ENCODE results near the gene IL11.
"Not testable (repeated sequence)": the region's sequence is repeated elsewhere in the genome, so short reads cannot be mapped to it uniquely, and the experiment has no call there.

IL11 gene

DNA sequence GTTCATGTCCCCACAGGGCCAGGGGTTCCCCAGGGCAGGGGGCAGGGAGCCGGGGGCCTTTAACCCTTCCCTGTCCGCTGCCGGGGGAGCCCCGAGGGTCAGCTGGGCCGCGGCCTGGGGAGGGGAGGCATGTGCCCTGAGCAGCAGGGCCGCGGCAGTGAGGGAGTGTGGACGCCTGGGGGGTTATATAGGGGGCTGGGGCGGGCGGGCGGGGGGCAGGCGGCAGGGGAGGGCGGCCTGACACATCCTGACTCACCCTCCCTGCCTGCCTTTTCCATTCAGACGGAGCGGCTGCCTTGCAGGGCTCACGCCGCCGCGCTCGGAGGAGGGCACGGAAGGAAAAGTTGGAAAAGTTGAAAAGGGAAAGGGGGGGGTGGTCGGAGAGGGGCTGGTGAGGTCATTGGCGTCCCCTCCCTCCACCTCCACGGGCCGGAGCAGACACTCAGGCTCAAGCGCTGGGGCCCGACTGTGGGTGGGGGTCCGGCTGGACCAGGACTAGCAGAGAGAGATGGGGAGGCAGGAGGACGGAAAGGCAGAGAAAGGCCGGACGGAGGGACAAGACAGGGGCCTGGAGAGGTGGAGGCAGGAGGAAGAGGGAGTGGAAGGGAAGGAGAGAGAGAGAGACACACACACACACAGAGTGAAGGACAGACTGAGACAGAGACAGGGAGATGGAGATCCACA lies at the start of gene IL11:
IL11 (minus strand) TSS at position 159 of the 684 bp plus-strand sequence; CDS start at position 6, 153 bp downstream.
- DNase-seq (ENCODE audit: low read depth in 2 of 3, low spot score in 2 of 3), result no peak

DNA sequence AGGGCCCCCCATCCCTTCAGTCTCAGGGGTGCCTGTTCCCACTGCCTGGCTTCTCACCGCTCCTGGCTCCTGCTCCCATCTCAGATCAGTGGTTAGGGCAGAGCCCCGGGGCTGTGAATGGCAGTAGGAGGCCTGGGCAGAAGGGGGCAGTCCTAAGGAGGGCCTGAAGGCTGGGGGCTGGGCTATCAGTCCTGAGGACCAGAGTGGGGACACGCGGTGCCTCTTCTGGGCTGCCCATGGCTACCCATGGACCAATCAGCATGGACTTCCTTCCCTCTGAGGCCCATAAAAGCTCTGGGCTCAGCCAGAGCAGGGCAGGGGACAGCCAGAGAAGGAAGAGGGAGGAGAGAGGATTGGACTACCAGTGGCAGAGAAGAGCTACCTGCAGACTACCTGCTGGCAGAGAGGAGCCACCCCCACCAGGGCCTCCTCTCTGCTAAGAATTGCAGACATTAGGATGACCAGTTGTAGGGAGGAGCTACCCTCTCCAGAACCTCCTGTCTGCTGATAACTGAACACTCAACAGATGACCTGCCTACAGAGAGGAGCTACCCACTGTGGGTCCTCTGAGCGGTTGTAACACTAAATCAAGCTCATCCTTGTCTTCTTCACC lies 49.5 kb upstream of the IL11 start:
- no peak for DNase-seq (ENCODE audit: low read depth in 2 of 3, low spot score in 2 of 3)

- no peak for DNase-seq (ENCODE audit: low read depth in 2 of 3, low spot score in 2 of 3)
Observed at GRCh38 chr19:55419103-55419502, 48.8 kb upstream of the IL11 start.

GRCh38 chr19:55418185-55418584 lies 47.9 kb upstream of the IL11 start:
- DNase-seq (ENCODE audit: low read depth in 2 of 3, low spot score in 2 of 3), result no peak

GRCh38 chr19:55410168-55410567 lies 39.9 kb upstream of the IL11 start:
- DNase-seq (ENCODE audit: low read depth in 2 of 3, low spot score in 2 of 3), result no peak

GRCh38 chr19:55409179-55409578 lies 38.9 kb upstream of the IL11 start:
- not testable (repeated sequence) for DNase-seq (ENCODE audit: low read depth in 2 of 3, low spot score in 2 of 3)

DNA sequence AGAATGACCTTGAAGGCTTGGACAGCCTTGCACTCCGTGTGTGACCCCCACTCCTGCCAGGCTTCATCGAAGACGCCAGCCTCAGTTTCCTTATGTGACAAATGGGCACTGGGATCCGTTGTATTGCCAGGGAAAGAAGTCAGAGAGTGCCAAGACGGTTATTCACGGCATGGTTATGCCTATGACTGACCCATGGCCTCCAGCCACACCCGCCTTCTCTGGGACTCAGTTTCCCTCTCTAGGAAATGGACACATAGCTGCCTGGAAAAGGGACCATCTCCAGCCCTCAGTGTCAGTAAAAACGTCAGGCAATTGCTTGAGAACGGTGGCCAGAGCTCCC lies 38.2 kb upstream of the IL11 start:
- DNase-seq (ENCODE audit: low read depth in 2 of 3, low spot score in 2 of 3), result no peak

- peak; percentile 87 to 94 (median 93) for DNase-seq (ENCODE audit: low read depth in 2 of 3, low spot score in 2 of 3)
Observed at GRCh38 chr19:55407800-55408532, 37.7 kb upstream of the IL11 start.

GRCh38 chr19:55407550-55407799 lies 37.2 kb upstream of the IL11 start, which contains the start of gene UBE2S:
UBE2S (minus strand) TSS chr19:55407788; CDS start chr19:55407589, 199 bp downstream.
- not testable (repeated sequence) for DNase-seq (ENCODE audit: low read depth in 2 of 3, low spot score in 2 of 3)

DNA sequence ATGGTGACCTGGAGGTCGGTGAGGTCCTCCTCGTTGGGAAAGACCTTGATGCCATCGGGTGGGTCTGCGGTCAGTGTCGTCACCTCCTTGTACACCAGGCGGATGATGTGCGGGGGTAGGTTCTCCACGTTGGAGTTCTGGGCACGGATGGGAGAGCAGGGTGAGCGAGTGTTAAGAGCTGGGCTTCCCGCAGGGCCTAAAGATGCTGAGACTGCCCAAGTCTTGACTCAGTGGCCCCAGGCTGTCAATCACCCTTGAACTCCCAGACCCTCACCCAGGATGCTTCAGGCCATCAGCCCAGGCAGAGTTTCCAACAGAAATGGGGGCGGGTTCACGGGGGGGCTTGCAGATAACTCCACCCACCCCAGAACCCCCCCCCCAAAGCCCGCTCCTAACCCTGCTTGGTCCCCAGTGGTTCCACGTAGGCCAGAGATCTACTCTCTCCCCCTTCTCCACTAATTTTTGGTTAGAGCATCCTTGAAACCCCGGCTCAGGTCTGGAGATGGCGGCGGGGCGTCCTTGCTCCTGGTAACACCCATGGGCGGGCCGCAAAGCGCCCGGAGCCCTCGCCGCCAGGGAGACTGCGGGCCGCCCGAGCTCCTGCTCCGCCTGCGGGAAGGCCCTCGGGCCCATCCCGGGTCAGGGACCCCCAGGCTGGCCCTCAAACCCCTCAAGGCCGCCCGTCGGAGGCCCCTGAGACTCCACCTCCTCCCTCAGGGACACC lies 36.7 kb upstream of the IL11 start:
- no peak for DNase-seq (ENCODE audit: low read depth in 2 of 3, low spot score in 2 of 3)

DNA sequence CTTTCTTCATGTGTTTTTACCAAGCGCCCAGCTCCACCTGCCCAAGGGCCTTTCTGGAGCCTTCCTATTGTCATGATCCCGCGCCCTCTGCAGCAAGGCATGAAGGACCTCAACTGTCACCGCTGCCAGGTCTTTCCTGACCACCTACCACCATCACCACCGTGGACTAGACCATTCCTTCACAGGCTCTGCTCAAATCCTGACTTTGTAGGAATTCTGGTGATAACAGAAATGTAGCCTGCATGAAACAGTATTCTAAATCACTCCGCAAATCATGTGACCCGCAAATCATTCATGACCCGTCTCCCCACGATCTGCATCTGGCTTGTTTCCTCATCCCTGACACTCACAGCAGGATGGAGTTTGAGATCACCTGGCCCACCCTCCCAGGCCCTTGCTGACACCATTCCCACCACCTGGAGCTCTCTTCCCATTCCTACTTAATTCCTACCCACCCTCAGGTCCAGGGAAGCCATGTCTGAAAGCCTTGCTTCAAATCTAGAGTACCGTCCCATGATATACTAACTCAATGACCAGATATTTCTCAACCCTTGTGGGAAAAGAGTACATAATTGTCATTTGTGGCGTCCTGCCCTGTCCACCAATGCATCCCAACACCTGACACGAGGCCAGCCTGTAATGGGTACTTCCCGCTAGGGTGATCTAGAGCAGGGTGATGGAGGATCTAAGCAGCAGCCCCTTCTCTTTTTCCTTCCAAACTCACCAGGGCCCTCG lies 36.0 kb upstream of the IL11 start:
- DNase-seq (ENCODE audit: low read depth in 2 of 3, low spot score in 2 of 3), result no peak

DNA sequence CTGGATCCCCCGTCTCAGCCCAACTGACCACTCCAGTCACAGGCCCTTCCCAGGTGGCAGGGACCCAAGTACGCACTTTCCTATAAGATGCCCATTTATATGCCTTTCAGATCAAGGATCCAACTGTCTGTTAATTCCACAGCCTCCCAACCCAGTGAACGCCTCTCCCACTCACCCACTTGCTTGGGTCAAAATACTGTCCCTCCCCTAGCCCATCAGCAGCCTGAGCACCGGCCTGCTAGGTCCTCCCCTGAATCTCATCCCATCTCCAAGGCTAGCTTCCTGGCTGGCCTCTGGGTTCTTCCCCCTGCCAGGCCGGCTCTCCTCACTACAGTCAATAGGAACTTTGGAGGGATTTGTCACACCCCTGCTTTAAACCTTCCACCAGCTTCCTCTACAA lies 35.4 kb upstream of the IL11 start:
- no peak for DNase-seq (ENCODE audit: low read depth in 2 of 3, low spot score in 2 of 3)

DNA sequence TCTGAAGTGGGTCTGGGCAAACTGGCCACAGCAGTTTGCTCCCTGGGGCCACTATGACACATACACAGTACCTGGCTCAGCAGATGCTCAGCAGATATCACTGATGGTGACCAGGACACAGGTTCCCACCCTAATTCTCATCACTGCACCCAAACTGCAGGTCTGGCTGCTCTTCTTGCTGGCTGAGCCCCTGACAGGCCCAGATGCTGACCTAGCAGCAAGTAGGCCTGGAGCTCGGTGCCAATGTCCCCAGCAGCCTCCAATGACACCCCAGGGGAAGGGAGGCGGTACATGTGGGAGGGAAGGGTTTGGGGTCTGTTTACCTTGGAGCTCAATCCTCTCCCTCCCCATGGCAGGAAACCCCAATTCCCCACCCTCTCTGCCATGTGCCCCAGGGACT lies 32.2 kb upstream of the IL11 start:
- no peak for DNase-seq (ENCODE audit: low read depth in 2 of 3, low spot score in 2 of 3)

DNA sequence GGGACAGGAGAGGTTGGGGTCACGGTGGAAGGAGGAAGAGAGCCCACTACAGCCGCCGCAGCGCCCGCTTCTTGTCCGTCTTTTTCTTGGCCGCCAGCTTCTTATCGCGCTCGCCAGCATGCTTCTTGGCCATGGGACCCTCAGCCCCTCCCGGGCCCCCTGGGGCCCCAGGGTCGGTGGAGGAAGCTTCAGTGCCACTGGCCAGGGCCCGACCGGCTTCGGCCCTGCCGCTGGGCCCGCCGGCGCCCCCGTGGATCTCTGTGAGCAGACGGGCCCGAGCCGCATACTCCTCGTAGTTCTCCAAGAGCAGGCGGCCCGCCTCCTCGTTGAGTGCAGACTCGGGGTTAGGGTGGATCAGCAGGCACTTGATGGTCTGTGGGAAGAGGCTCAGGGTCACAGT lies 31.1 kb upstream of the IL11 start:
- DNase-seq (ENCODE audit: low read depth in 2 of 3, low spot score in 2 of 3), result not testable (repeated sequence)

- no peak for DNase-seq (ENCODE audit: low read depth in 2 of 3, low spot score in 2 of 3)
Observed at GRCh38 chr19:55400281-55401087, 30.2 kb upstream of the IL11 start.

- DNase-seq (ENCODE audit: low read depth in 2 of 3, low spot score in 2 of 3), result no peak
Observed at GRCh38 chr19:55398200-55398925, 28.1 kb upstream of the IL11 start.

- no peak for DNase-seq (ENCODE audit: low read depth in 2 of 3, low spot score in 2 of 3)
Observed at GRCh38 chr19:55392820-55393761, 22.8 kb upstream of the IL11 start.

Data from activated CD8-positive, alpha-beta memory T cell treated with anti-CD3 and anti-CD28 coated beads for 48 hours (primary cell).